IgD-negative memory B cell (primary cell): Measurements from ENCODE around the gene FLACC1. TPM values are rescaled to one million over a fixed set of nuclear protein-coding genes. Genes with fewer than 3 reads are reported as not detected.
"Not testable (repeated sequence)": the region's sequence is repeated elsewhere in the genome, so short reads cannot be mapped to it uniquely, and the experiment has no call there.

ENCODE experiments used
- H3K27ac Mint-ChIP-seq, 3 donors: one replicate each; pipeline ENCODE4 v1.8.0; 2020 to 2022; ENCODE audit warnings: mild to moderate bottlenecking in 3 of 3, mixed read lengths in 3 of 3, moderate library complexity in 1 of 3
- H3K27me3 Mint-ChIP-seq: one replicate; pipeline ENCODE4 v1.8.0; 2021; ENCODE audit warnings: mixed read lengths
- H3K36me3 Mint-ChIP-seq: one replicate; pipeline ENCODE4 v1.8.0; 2020; ENCODE audit warnings: mild to moderate bottlenecking, mixed read lengths
- H3K4me1 Mint-ChIP-seq, 3 donors: one replicate each; pipeline ENCODE4 v1.8.0; 2020 to 2022; ENCODE audit warnings: mixed read lengths in 3 of 3, mild to moderate bottlenecking in 1 of 3
- H3K4me3 Mint-ChIP-seq, 4 donors: one replicate each; pipeline ENCODE4 v1.8.0; 2020 to 2022; ENCODE audit warnings: mild to moderate bottlenecking in 4 of 4, mixed read lengths in 4 of 4, moderate library complexity in 3 of 4
- H3K9me3 Mint-ChIP-seq, 3 donors: one replicate each; pipeline ENCODE4 v1.8.0; 2020 to 2021; ENCODE audit warnings: mixed read lengths in 3 of 3, mild to moderate bottlenecking in 1 of 3
- polyA plus RNA-seq: library from polyadenylated mRNA; unstranded; fragments of 300-500 nt; fragmentation: Illumina TruSeq; gene quantifications from one replicate; pipeline ENCODE4 v1.2.3, GENCODE V29; 2021

FLACC1 gene
- polyA plus RNA-seq, 1 donor from 2014 or later: 0.64 TPM

DNA sequence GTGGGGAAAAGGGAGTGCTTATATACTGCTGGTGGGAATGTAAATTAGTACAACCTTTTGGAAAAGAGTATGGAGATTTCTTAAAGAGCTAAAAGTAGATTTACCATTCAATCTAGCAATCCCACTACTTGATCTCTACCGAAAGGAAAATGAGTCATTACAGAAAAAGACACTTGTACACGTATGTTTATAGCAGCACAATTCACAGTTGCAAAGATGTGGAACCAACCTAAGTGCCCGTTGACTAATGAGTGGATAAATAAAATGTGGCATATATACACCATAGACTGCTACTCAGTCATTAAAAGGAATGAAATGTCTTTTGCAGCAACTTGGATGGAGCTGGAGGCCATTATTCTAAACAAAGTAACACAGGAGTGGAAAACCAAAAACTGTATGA is 29.5 kb downstream of the FLACC1 start:
- Mint-ChIP-seq H3K4me1 (peaks cover 1 to 4% (median 2%) of the 10 kb centered on the region in 3 donors), H3K27ac (peak overlapping the region in 1 of 3 donors; percentile 9), H3K27me3 (no peaks in the 10 kb centered on the region), H3K4me3 (no peak overlapping the region), H3K9me3 (peaks cover 10 to 34% (median 22%) of the 10 kb centered on the region in 3 donors), H3K36me3 (peaks cover 10% of the 10 kb centered on the region)

DNA sequence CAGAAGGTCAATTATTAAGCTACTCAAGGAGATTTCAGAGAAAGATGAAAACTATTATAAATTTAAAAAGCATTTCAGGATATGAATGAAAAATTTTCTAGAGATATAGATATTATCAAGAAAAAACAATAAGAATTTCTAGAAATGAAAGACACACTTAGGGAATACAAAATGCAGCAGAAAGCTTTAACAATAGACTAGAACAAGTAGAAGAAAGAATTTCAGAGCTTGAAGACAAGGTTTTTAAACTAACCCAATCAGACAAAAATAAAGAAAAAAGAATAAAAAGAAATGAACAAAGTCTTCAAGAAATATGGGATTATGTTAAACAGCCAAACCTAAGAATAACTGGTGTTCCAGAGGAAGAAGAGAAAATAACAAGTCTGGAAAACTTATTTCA is 34.4 kb downstream of the FLACC1 start:
- Mint-ChIP-seq H3K27me3 (no peaks in the 10 kb centered on the region), H3K27ac (no peak overlapping the region), H3K9me3 (peaks cover 16 to 51% (median 45%) of the 10 kb centered on the region in 3 donors), H3K4me3 (no peak overlapping the region), H3K4me1 (peaks cover 0 to 3% (median 0%) of the 10 kb centered on the region in 3 donors), H3K36me3 (peaks cover 18% of the 10 kb centered on the region)

DNA sequence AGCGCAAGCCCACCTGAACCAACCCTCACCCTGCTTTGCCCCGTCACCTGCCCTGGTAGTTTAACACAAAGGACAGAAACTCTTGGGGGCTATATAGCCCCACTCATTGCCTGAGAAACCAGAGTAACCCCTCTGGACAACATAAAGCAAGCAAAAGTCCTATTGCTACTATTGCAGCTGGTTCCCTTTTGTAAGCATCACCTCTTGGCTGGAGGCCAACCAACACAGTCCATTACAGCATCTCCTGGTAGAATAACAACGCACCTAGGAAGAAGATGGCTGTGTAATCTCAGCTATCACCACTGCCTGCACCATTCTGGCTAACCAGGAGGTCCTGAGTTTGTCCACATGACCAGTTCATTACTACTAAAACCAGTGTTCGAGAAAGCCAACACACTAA is 36.4 kb downstream of the FLACC1 start:
- H3K9me3 Mint-ChIP-seq: peaks cover 15 to 54% (median 46%) of the 10 kb centered on the region in 3 donors
- H3K36me3 Mint-ChIP-seq: peaks cover 26% of the 10 kb centered on the region

DNA sequence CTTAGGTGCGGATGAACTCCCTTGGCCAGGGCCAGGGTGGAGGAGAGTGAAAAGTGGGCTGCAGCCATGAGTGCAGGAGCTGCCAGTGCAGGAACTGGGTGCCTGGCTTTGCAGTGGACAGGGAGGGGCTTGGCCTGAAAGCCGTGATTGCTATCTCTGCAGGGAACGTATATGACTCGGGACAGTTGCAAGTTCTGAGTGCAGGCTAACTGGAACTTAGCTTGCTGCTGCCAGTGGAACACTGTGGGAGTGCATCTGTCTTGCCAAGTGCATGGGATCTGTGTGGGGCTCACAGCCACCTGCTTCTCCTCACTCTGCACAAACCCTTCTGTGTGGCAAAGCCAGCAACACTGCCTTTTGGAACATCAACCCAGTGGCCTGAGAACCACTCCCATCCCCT is 36.9 kb downstream of the FLACC1 start:
- Mint-ChIP-seq H3K9me3 (peaks cover 15 to 55% (median 47%) of the 10 kb centered on the region in 3 donors), H3K4me3 (no peak overlapping the region), H3K27me3 (no peaks in the 10 kb centered on the region), H3K36me3 (peaks cover 26% of the 10 kb centered on the region), H3K4me1 (peaks cover 0 to 2% (median 0%) of the 10 kb centered on the region in 3 donors), H3K27ac (no peak overlapping the region)

More for the DNA sequence above, 36.4 kb downstream of the FLACC1 start:
- H3K27me3 Mint-ChIP-seq: no peaks in the 10 kb centered on the region
- no peak overlapping the region for H3K4me3 Mint-ChIP-seq
- peaks cover 0 to 2% (median 0%) of the 10 kb centered on the region in 3 donors for H3K4me1 Mint-ChIP-seq
- peak overlapping the region in 1 of 3 donors; percentile 39 for H3K27ac Mint-ChIP-seq

DNA sequence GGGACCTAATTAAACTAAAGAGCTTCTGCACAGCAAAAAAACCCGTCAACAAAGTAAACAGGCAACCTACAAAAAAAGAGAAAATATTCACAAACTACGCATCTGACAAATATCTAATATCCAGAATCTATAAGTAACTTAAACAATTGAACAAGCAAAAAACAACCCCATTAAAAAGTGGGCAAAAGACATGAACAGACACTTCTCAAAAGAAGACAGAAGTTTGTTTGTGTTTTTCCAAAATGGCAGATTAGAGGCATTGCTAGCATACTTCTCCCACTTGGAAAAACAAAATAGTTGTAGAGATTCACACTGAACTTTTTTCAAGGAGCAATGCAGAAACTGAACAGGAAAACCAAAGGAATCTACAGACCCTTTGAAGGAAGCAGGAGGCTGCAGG is 37.6 kb downstream of the FLACC1 start:
- Mint-ChIP-seq H3K4me3 (no peak overlapping the region), H3K36me3 (peaks cover 29% of the 10 kb centered on the region), H3K27ac (no peak overlapping the region), H3K4me1 (peaks cover 0 to 2% (median 0%) of the 10 kb centered on the region in 3 donors), H3K9me3 (peaks cover 15 to 54% (median 54%) of the 10 kb centered on the region in 3 donors), H3K27me3 (no peaks in the 10 kb centered on the region)

DNA sequence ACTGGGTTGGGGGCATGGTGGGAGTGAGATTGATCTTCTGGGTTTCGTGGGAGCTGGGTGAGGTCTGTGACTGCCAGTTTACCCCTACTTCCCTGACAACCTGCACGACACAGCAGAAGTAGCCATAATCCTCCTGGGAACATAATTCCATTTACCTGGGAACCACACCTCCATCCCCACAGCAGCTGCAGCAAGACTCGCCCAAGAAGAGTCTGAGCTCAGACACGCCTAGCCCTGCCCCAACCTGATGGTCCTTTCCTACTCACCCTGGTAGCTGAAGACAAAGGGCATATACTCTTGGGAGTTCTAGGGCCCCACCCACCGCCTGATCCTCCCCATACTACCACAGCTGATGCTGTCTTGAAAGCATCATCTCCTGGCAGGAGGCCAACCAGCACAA is 43.8 kb downstream of the FLACC1 start:
- H3K36me3 Mint-ChIP-seq: peaks cover 26% of the 10 kb centered on the region
- no peak overlapping the region for H3K27ac Mint-ChIP-seq
- H3K9me3 Mint-ChIP-seq: peaks cover 1 to 45% (median 38%) of the 10 kb centered on the region in 3 donors
- no peaks in the 10 kb centered on the region for H3K4me1 Mint-ChIP-seq
- no peak overlapping the region for H3K4me3 Mint-ChIP-seq
- no peaks in the 10 kb centered on the region for H3K27me3 Mint-ChIP-seq

DNA sequence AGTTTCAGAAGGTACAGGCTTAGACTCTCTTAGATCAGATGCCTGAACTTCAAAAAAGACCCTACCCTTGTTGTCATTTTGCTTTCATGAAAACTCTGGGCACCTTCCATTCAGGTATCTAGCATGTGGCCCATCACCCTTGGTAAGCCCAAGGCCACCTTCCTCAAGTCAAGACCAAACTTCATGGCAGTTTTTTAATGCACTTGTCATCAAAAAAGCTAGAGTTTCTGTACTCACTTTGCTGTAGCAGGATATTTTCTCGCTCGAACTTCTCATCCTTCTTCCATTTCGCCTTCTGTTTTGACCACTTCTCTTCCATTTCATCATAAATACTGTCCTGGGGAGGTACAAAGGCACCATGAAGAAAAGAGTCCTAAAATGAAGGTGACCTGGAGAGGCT is 48.2 kb downstream of the FLACC1 start:
- Mint-ChIP-seq H3K27me3 (no peaks in the 10 kb centered on the region), H3K9me3 (peaks cover 1 to 18% (median 16%) of the 10 kb centered on the region in 3 donors), H3K4me3 (no peak overlapping the region), H3K36me3 (peaks cover 22% of the 10 kb centered on the region), H3K27ac (no peak overlapping the region), H3K4me1 (no peaks in the 10 kb centered on the region)

DNA sequence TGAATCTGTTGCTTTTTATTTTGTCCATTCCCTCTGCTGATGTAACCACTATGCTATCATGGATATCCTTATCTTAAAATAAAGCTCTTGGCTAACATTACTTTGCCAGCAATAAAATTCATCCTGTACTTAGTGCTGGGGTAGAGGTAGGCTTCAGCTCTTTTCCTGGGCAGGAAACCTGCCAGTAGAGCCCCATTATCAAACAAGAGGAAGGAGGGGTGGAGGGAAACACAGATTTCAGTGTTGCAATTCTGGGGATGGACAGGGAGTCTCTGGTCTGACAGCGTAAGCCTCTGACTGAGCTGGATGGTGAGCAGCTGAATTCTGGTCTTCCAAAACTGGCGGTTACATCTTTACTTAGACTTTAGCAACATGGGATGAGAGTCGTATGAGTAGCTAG is 49.3 kb downstream of the FLACC1 start:
- Mint-ChIP-seq H3K9me3 (peaks cover 1 to 15% (median 11%) of the 10 kb centered on the region in 3 donors), H3K36me3 (peaks cover 20% of the 10 kb centered on the region), H3K4me3 (peak overlapping the region in 1 of 4 donors; percentile 39), H3K27ac (no peak overlapping the region), H3K27me3 (no peaks in the 10 kb centered on the region), H3K4me1 (no peaks in the 10 kb centered on the region)

DNA sequence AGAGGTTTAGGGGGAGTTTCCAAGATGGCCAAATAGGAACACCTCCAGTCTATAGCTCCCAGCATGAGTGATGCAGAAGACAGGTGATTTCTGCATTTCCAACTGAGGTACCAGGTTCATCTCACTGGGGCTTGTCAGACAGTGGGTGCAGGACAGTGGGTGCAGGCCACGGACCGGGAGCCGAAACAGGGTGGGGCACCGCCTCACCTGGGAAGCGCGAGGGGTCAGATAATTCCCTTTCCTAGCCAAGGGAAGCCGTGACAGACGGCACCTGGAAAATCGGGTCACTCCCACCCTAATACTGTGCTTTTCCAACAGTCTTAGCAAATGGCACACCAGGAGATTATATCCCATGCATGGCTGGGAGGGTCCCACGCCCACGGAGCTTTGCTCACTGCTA is 57.2 kb downstream of the FLACC1 start:
- H3K36me3 Mint-ChIP-seq: peaks cover 15% of the 10 kb centered on the region
- H3K27me3 Mint-ChIP-seq, H3K4me3 Mint-ChIP-seq: not testable (repeated sequence)

DNA sequence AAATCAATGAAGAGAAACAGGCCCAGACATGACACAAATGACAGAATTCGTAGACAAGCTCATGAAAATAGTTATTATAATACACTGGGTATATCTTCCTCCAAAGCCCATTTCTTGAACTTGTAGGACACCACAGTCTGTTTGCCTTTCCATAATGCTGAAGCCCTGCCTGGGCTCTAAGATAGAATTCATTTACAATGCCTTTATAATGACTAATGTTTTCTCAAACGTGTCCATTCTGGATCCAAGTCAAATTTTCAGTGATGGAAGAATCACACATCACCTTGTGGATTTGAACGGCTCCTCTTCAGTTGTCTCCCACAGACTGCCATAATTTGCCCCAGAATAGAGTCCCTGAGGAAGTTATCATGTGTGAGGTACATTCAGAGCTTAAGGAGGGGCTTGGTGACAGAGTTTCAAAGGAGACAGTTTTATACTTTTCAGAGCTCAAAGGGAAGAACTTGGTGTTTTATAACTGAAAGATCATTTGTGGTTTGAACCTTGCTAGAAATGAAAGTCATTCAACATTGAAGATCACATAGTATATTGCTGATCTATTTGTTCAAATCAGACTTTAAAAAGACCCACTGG is 58.6 kb downstream of the FLACC1 start:
- H3K36me3 Mint-ChIP-seq: peaks cover 15% of the 10 kb centered on the region
- H3K27me3 Mint-ChIP-seq: no peaks in the 10 kb centered on the region
- no peak overlapping the region for H3K27ac Mint-ChIP-seq
- H3K4me3 Mint-ChIP-seq: no peak overlapping the region
- peaks cover 15 to 44% (median 21%) of the 10 kb centered on the region in 3 donors for H3K9me3 Mint-ChIP-seq
- peaks cover 0 to 2% (median 2%) of the 10 kb centered on the region in 3 donors for H3K4me1 Mint-ChIP-seq

More for the DNA sequence above, 57.2 kb downstream of the FLACC1 start:
- H3K27ac Mint-ChIP-seq, H3K4me1 Mint-ChIP-seq: not testable (repeated sequence)
- H3K9me3 Mint-ChIP-seq: peaks cover 15 to 44% (median 26%) of the 10 kb centered on the region in 3 donors

DNA sequence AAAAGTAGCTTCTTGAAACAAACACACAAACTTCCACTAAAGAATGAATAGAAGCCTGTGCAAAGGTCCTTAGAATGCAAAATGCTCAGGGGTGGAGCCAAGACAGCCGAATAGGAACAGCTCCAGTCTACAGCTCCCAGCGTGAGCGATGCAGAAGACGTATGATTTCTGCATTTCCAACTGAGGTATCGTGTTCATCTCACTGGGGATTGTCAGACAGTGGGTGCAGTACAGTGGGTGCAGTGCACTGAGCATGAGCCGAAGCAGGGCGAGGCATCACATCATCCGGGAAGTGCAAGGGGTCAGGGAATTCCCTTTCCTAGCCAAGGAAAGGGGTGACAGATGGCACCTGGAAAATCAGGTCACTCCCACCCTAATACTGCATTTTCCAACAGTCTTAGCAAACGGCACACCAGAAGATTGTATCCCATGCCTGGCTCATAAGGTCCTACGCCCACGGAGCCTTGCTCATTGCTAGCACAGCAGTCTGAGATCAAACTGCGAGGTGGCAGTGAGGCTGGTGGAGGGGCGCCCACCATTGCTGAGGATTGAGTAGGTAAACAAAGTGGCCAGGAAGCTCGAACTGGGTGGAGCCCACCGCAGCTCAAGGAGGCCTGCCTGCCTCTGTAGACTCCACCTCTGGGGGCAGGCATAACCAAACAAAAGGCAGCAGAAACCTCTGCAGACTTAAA is 66.5 kb downstream of the FLACC1 start:
- not testable (repeated sequence) for H3K27me3 Mint-ChIP-seq, H3K4me1 Mint-ChIP-seq, H3K27ac Mint-ChIP-seq, H3K4me3 Mint-ChIP-seq
- Mint-ChIP-seq H3K36me3 (peaks cover 27% of the 10 kb centered on the region), H3K9me3 (peaks cover 2 to 11% (median 5%) of the 10 kb centered on the region in 3 donors)

DNA sequence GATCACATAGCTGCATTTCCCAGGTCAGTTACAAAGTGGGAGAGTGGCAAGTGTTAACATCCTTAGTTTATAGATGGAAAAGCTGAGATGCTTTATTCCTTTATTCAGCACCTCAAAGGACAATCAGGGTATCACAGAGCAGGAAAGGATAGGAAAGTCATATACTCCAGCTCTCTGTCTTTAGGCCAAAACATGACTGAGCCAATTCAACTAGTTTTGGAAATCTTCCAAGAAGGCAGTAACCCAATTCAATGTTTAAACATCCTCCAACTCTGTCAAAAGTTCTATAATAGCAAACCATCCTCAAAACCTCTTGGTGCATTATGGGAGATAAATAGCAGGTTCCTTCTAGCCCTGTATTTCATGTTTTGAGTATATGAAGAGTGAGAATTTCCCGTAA is 71.6 kb downstream of the FLACC1 start:
- Mint-ChIP-seq H3K27me3 (no peaks in the 10 kb centered on the region), H3K4me3 (no peak overlapping the region), H3K4me1 (peaks cover 1 to 6% (median 2%) of the 10 kb centered on the region in 3 donors), H3K9me3 (peaks cover 0 to 5% (median under 1%) of the 10 kb centered on the region in 3 donors), H3K27ac (no peak overlapping the region), H3K36me3 (peaks cover 30% of the 10 kb centered on the region)

DNA sequence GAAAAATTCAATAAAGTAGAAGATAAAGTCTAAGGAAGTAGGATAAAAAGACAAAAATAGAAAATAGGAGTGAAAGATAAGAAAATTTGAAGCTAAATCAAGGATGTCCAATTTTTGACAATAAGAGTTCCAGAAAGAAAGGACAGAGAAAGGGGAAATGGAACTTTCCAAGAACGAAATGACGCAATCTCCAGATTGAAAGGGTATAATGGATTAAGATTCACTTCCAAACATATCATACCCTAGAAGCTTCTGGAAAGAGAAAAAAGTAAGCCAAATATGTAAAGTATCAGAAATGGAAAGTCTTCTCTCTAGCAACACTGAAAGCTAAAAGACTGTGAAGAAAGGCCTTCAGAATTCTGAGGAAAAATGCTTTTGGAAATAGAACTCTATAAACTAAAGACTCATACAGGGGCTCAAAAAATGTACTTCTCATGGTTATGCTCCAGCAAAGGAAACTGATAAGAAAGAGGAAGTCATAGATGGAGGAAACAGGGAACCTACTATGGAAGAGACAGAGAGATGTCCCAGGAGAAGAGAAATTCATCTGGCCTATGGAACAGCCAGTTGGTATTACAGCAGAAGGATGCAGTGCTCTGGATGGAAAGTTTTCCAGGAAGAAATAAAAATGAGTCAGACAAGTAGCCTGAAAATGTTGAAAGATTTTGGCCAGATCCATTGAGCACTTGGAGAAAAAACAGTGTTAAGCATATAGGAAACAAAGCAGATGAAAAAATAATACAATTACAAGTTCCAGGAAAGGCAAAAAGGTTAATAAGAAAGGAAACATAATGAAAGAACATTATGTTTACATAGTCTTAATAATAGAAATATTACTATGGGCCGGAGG is 76.7 kb downstream of the FLACC1 start:
- H3K9me3 Mint-ChIP-seq: no peaks in the 10 kb centered on the region
- peak overlapping the region in 2 of 3 donors; percentile 44 to 65 for H3K27ac Mint-ChIP-seq
- peaks cover 14% of the 10 kb centered on the region for H3K36me3 Mint-ChIP-seq
- peak overlapping the region in 1 of 4 donors; percentile 49 for H3K4me3 Mint-ChIP-seq
- peaks cover 8 to 18% (median 9%) of the 10 kb centered on the region in 3 donors for H3K4me1 Mint-ChIP-seq
- no peaks in the 10 kb centered on the region for H3K27me3 Mint-ChIP-seq

DNA sequence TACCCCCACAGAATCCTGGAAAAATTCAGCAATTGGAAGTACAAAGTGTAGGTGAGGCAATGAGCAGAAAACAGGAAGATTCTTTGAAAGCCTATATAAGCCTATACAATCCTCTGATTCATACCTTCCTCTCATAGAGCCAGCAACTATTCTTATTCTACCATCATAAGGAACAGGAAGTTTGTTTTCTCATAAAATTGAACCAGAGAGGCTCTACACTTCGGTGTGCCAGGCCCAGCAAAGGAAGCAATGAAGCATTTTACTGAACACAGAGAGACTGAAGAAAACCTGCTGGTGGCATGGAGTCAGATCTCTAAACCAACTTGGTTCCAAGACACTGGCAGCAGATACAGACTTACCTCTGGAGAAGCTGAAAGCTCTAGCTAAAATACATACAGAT is 78.1 kb downstream of the FLACC1 start:
- Mint-ChIP-seq H3K4me3 (no peak overlapping the region), H3K27ac (peak overlapping the region; percentile 6 to 89 (median 21)), H3K36me3 (peaks cover 11% of the 10 kb centered on the region), H3K4me1 (peaks cover 8 to 21% (median 9%) of the 10 kb centered on the region in 3 donors), H3K9me3 (no peaks in the 10 kb centered on the region), H3K27me3 (no peaks in the 10 kb centered on the region)

DNA sequence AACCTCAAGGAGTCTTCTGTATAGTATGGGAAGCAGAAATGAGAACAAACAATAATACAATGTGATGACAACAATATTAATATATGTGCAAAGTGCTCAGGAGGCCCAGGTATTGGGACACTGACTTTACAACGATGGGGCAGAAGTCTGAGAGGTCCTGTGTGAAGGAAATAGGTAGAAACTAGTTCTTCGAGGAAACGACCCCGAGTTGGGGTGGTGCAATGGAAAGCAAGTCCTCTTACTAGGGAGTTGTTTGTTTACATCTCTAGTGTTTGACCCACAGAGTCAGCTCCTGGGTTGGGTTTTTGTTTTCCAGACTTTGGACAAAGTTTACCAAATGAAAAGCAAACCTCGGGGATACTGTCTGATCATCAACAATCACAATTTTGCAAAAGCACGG is 80.6 kb downstream of the FLACC1 start:
- Mint-ChIP-seq H3K9me3 (no peaks in the 10 kb centered on the region), H3K4me3 (no peak overlapping the region), H3K4me1 (peaks cover 8 to 21% (median 15%) of the 10 kb centered on the region in 3 donors), H3K27ac (peak overlapping the region in 2 of 3 donors; percentile 31 to 35), H3K36me3 (peaks cover 11% of the 10 kb centered on the region), H3K27me3 (no peaks in the 10 kb centered on the region)
